Prostate gland (tissue), 2 donors: ENCODE measurements around the gene POU2F1.

Experiments
- CTCF ChIP-seq, 4 experiments: fragments of 200-600 bp in 2 of 4; fragments of 450-650 bp in 2 of 4; sonication (generic) in 2 of 4; IDR thresholded peaks; 1 replicate in 3 of 4; 2 replicates in 1 of 4; pipeline ENCODE4 v1.5.1; 2016 to 2019; ENCODE audit warnings: antibody characterized with exemption in 4 of 4, mild to moderate bottlenecking in 2 of 4, moderate library complexity in 2 of 4
- POLR2A ChIP-seq: fragments of 450-650 bp; IDR thresholded peaks from one replicate; pipeline ENCODE4 v1.6.1; 2016; ENCODE audit warnings: antibody characterized with exemption, mild to moderate bottlenecking
- POLR2AphosphoS5 ChIP-seq: sonication (generic); formaldehyde crosslinking; IDR thresholded peaks from one replicate; pipeline ENCODE4 v1.6.1; 2017; ENCODE audit warnings: antibody characterized with exemption

GRCh38 chr1:167454304-167454893, 233.7 kb downstream of the POU2F1 start:
- no peak for TF ChIP-seq CTCF (IDR thresholded peaks at IDR 0.05)
- no peak for TF ChIP-seq POLR2A
- TF ChIP-seq POLR2AphosphoS5 = no peak
